Neural progenitor cell (in vitro differentiated cells): ENCODE measurements around the gene NR3C2.

Experiments
- EZH2 ChIP-seq: fragments of 200-600 bp; sonication (generic); IDR thresholded peaks from 2 replicates; pipeline ENCODE4 v1.6.1; 2017; ENCODE audit warnings: antibody characterized with exemption, mild to moderate bottlenecking, moderate library complexity
- TF ChIP-seq, protein P1 (sequence below): fragments of 200-600 bp; sonication (generic); IDR thresholded peaks from 2 replicates; pipeline ENCODE4 v1.5.1; 2017; ENCODE audit warnings: antibody characterized with exemption, mild to moderate bottlenecking

DNA sequence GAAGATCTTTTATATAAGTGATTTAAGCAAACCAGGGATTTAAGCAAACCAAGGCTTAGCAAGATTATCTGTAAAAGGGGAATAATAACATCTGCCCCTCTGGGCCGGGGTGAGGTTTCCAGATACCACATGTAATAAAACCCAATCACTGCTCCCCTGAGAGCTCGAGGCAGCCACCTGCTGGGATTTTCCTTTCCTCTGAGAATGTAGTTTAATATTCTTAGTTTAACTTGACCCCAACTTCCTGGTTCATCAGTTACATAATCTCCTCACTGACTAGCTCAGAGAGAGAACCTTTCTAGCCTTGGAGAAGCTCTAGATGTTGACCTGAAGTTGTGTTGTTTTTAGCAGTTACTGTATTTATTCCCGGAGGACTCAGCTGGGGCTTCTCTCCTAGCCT, 387.9 kb downstream of the NR3C2 start:
- TF ChIP-seq, protein P1, sequence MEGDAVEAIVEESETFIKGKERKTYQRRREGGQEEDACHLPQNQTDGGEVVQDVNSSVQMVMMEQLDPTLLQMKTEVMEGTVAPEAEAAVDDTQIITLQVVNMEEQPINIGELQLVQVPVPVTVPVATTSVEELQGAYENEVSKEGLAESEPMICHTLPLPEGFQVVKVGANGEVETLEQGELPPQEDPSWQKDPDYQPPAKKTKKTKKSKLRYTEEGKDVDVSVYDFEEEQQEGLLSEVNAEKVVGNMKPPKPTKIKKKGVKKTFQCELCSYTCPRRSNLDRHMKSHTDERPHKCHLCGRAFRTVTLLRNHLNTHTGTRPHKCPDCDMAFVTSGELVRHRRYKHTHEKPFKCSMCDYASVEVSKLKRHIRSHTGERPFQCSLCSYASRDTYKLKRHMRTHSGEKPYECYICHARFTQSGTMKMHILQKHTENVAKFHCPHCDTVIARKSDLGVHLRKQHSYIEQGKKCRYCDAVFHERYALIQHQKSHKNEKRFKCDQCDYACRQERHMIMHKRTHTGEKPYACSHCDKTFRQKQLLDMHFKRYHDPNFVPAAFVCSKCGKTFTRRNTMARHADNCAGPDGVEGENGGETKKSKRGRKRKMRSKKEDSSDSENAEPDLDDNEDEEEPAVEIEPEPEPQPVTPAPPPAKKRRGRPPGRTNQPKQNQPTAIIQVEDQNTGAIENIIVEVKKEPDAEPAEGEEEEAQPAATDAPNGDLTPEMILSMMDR, result no peak
- TF ChIP-seq EZH2, result no peak
